Sigmoid colon (tissue), 3 donors: ENCODE measurements around the gene LPP.

Experiments
- CTCF ChIP-seq, 4 experiments: fragments of 450-650 bp in 3 of 4; fragments of 200-600 bp in 1 of 4; IDR thresholded peaks; one replicate each; pipeline ENCODE4 v1.5.1; 2016 to 2019; ENCODE audit warnings: antibody characterized with exemption in 4 of 4, mild to moderate bottlenecking in 3 of 4, moderate library complexity in 2 of 4
- POLR2A ChIP-seq, 2 donors: fragments of 450-650 bp; IDR thresholded peaks; one replicate each; pipeline ENCODE4 v1.6.1; 2016; ENCODE audit warnings: antibody characterized with exemption in 2 of 2, mild to moderate bottlenecking in 2 of 2, moderate library complexity in 2 of 2

DNA sequence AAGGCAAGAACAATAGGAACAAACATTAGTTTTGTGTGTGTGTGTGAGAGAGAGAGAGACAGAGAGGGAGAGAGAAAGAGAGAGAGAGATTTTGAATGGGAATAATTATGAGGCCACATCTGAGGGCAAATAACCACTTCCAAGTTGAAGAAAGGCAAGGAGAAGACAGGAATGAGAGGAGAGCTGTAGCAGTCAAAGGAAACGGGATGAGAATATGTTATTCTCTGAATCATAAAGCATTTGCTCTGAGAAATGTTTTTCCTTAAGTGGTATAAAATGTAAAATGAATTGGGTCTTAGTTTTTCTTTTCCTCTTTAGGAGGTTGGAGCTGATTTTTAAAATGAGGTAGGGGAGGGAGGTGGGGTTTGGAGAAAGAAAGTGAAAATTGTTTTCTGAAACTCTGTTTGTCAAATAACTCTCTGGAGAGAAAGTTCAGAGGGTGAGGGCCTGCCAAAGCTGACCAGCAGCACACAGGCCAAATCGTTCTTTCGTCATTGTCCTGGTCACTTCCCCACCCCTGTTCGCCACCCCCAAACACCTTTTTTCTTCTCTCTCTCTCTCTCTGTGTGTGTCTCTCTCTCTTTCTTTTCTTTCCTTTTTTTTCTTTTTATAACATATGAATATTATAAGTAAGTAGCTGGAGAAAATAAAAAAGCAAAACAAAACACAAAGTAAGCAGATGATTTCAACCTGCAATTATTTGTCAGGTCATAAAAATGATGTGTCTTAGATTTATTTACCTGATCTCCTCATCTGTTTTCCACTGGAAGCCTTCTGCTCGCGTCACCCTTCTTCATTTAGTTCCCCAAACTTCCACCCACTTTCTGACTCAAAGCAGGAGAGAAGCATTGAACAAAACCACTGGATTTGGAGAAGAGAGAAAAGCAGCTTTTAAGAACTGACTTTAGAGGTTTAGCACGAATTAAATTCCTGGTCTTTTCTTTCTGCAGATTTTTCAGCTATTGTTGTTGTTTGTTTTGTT is 110.6 kb downstream of the LPP start:
- TF ChIP-seq CTCF (IDR thresholded peaks at IDR 0.05) (no peak), POLR2A (IDR thresholded peaks at IDR 0.05) (no peak)
